Measurements from ENCODE around the gene TBX1.

Gene TBX1

DNA sequence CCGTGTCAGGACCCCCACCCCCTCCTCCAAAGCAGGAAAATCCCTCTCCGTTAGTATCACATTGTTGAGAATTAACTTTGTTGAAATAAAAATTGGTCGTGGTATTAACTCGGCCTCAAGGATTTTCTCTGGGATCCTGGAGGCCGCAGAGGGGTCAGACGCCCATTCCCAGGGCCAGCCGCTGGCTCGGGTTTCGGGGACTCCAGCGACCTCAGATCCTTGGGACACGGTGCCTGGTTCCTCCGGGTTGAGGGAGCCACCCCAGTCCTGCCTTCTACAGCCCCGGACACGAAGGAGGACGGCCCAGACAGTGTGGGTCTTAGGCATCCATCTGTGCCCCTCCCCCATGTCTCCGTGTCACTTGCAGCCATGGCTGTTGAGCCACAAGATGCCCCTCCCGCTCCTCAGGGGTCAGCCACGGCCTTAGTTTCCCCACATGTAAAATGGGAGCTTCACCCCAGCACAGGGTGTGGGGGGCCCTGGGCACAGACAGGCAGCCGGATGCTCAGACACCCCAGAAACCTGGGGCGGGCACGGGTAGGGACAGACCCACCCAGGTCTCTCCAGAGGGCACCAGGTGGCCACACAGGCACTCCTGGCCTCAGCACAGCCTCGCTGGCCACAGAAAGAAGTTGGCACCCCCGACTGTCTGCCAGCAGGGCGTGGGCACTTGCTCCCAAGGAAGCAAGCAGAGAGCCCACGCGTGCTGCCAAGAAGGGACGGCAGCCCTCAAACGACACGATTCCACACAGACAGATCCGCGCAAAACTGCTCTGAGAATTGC is 21.7 kb upstream of the TBX1 start:
- DNase-seq, result no peak

GRCh38 chr22:19739448-19739895 is 21.1 kb upstream of the TBX1 start:
- DNase-seq, result no peak

- DNase-seq, result no peak
Measured at GRCh38 chr22:19739911-19740449, 20.6 kb upstream of the TBX1 start.

- DNase-seq, result no peak
Measured at GRCh38 chr22:19740586-19740985, 20.0 kb upstream of the TBX1 start.

- DNase-seq, result no peak
Measured at GRCh38 chr22:19741053-19741452, 19.5 kb upstream of the TBX1 start.

GRCh38 chr22:19742160-19743066 is 18.2 kb upstream of the TBX1 start:
- DNase-seq, result no peak

DNA sequence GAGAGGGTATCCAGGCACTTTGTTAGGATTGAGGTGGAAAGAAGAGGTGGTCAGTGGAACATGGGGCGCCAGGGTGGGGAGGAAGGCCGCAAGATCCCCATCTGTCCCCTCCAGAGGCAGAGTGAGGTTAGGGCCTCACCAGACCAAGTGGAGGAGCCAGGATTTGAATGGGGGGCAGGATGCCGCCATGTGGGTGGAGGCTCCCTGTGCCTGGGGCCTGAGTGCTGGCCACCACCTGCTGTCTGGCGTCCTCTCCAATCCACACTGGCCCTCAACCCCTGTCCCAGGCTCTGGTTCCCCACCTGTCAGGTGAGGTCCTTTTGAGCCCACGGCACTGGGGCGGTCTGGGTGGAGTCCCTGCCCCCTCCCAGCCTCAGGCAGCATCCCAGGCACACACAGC is 17.5 kb upstream of the TBX1 start:
- no peak for DNase-seq

DNA sequence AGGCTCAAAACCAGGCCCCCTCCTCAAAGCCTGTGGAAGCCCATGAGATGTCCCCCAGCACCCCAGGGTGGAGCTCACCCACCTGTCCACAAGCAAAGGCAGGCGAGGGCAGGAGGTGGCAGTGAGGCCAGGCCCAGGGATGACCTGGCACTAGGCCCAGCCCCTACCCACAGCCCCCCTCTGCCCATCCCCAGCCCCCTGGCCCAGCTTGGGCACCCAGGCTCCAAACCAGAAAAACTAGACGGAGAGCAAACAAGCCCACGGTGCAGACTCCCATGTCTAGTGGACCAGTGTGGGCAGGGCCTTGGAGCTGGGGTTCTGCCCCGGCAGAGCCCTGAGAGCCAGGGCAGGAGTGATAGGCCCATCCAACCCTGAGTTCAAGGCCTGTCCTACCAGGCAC is 16.9 kb upstream of the TBX1 start:
- no peak for DNase-seq

- no peak for DNase-seq
Measured at GRCh38 chr22:19744350-19745006, 16.1 kb upstream of the TBX1 start.

- no peak for DNase-seq
Measured at GRCh38 chr22:19745155-19746101, 15.2 kb upstream of the TBX1 start.

DNA sequence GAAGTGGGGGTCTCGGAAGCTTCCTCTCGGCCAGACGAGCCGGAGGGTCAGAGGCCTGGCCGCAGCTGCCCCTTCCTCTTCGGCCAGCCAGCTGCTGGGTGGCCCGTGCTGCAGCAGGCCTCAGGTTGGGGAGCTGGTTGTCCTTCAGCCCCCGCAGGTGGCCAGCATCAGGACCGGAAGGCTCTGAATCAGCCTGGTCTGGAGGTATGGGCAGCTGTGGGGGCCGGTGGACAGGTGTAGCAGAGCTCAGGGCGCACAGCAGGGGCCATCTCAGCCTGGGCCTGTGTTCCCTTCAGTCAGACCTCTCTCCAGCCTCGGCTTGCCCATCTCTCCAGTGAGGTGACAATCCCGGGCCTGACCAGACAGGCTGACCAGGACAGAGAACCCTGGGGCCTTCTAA is 13.9 kb upstream of the TBX1 start:
- DNase-seq, result no peak

GRCh38 chr22:19747551-19747950 is 13.0 kb upstream of the TBX1 start:
- DNase-seq, result no peak

DNA sequence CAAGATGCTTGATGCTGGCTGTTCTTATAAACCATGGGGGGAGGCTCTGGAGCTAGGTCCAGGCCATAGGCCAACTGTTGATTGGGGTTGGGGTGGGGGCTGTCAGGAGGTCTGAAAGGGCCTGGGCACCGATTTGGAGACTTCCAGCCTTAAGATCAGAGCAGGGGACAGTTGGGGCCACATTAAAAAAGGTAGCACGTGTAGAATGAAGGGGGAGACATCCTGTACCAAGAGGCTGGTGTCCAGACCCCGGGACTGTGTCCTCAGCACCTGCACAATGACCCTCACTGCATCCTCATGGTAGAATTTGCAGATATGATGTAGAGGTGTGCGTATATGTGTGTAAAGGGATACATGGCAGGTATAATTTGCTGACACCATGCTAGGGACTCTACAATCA is 12.4 kb upstream of the TBX1 start:
- DNase-seq, result no peak

DNA sequence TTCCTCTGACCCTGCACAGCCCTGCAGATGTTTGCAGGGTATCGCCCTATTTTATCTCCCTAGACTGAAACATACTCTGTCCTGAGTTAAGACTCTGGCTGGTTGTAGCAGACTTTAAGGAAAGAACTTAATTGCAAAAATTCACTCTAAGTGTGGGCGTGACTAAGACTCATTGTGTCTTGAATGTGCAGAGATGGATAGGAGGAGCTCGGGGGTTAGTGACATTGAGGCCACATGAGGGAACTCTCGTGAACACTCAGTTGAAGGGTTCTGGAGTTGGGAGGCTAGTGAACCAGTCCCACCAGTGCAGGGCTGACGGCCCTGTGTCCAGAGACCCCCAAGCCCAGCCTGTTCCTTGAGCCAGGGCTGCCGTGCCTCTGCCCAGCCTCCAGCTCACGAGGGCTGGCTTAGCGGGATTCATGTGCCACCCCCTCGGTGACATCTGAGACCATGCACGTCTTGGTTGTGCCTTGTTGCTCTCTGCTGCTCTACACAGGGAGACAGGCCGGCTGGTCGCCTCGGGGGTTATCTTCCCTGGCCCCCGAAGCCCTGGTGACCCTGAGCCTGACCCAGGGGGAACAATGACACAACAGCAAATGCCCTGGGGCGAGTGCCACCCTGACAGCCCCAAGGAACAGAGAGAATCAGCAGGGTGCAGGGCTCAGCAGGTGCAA is 11.4 kb upstream of the TBX1 start:
- DNase-seq, result no peak

GRCh38 chr22:19749876-19750275 is 10.7 kb upstream of the TBX1 start:
- DNase-seq, result no peak

- DNase-seq, result no peak
Measured at GRCh38 chr22:19750507-19751490, 9.8 kb upstream of the TBX1 start.

DNA sequence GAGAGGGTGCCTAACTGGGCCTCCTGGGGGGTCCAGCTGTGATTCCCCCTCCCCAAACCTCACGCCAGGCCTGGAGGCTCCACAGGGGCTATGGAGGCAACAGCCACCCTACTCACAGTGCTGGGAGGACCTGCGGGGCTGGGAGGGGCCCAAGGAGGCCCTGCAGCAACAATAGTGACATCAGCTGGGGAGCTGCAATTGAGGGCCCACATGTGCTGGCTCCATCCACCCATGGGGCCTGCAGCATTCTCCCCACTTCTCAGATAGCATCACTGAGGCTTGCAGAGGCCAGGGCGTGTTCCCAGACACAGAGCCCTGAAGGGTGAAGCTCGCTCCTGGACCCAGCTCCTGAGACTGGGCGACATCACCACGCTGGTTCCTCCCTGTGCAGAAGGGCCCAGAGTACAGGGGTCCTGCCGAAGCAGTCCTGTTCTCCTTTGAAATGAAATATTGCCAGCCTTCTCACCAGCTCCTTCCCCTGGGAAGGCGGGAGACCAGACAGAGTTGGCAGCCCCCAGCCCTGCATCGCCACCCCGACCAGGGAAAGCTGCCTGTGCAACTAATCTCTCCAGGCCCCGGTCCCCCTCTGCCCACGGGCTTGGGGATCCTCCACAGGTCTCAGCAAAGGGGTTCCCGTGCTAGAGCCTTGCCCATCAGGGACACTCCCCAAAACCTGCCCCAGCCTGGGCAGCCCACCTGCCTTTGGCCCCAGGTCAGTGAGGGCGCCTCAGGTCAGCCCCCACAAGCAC is 8.9 kb upstream of the TBX1 start:
- no peak for DNase-seq

DNA sequence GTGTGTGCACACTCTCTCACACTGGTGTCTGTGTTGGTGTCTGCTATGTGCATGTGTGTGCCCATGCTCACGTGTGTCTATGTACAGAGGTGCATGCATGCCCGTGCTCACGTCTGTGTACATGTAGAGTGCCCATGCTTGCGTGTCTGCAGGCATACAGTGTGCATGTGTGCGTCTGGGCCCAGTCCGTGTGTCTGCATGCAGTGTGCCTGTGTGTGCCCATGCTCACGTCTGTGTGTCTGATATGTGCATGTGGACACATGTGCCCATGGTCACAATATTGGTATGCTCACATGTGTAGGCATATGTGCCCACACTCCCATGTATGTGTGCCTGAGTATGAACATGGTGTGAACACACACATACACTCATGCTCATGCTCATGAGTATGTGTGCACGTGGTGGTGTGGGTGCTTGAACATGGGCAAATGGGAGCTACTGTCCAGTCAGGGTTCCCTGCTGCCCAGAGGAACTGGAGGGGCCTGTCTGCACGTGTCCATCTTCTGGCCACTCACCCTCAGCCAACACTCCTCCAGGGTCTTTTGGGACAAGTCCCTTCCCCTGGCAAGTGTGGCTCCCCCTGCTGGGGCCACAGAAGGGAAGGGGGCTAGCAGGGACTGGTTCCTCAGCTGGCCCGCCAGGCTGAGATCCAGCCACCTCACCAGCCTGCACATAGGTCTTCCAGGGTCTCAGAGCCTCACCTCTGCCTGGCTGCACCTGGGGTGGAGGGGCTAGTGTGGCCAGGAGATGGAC is 7.3 kb upstream of the TBX1 start:
- no peak for DNase-seq

Measured in retina (tissue), 1 donor.